Limb (tissue), 2 donors: ENCODE results near the gene TBX4.
"Not testable (repeated sequence)": the region's sequence is repeated elsewhere in the genome, so short reads cannot be mapped to it uniquely, and the experiment has no call there.

ENCODE experiments used
- DNase-seq, 2 donors: peaks; one replicate each; pipeline ENCODE4 v3.0.0-alpha.2; 2016; ENCODE audit errors: extremely low spot score in 2 of 2

Gene TBX4

DNA sequence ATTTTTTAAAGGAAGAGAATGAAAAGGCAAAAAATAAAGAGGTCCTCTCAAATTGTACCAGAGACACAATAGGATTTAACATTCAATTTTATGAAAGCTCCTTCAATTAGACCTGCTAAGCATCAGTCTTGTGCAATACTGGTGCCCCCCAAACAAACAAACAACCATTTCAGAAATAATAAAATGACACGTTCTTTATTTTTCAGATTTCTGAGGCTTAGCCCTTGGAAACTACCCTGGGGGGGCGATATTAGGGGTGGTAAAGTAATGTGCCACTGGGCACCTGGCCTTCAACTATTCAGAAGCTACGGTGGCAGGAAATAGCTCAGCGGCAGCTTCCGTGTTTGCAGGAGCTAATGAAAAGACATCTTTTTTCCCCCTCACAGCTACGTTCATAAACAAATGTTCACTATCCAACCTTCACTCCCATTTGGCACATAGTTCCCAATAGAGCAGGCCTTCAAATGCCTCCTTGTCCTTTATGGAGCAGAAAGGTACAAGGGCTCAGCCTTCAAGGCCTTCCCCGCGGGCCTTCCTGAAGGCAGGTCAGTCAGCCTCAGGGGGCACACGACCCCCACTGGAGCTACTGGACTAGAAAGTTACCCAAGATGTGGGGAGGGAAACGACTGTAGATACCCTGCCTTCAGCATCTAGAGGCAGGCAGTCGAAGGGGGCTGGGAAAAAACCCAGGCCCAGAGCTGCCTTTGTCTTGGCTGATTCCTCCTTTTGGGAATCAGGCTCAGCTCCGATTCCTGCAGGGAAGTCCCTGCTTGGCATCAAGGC is 44.1 kb downstream of the TBX4 start:
- no peak for DNase-seq

DNA sequence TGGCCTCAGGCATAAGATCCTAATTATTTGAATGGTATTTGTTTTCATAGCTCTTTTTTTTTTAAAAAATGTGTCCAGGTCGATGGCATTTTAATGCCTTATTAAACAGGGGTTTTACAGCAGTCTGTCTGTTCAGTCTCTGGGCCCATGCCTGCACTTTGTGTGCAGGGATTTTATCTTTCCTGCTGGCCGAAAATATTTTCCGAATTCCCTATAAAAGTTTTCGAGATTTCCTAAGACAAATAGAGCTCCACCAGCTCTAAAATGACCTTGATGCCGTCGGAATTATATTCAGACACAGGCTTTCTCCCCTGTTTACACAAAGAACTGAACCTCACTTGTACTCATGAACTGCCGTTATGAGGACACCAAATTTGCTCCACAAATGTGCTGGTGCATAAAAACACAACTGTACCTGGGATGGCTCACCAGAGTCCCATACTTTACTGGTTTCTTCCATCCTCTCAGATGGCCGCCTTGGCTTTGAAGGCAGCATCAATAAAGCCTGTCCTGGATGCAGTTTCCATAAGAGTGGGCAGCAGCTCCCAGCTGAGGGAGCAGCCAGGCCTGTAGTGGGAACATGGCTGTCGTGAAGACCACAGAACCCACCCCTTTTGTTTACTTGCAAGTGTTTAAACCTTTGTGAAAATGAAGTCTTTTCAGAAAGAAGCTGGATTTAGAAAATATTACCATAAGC is 44.9 kb downstream of the TBX4 start:
- no peak for DNase-seq

DNA sequence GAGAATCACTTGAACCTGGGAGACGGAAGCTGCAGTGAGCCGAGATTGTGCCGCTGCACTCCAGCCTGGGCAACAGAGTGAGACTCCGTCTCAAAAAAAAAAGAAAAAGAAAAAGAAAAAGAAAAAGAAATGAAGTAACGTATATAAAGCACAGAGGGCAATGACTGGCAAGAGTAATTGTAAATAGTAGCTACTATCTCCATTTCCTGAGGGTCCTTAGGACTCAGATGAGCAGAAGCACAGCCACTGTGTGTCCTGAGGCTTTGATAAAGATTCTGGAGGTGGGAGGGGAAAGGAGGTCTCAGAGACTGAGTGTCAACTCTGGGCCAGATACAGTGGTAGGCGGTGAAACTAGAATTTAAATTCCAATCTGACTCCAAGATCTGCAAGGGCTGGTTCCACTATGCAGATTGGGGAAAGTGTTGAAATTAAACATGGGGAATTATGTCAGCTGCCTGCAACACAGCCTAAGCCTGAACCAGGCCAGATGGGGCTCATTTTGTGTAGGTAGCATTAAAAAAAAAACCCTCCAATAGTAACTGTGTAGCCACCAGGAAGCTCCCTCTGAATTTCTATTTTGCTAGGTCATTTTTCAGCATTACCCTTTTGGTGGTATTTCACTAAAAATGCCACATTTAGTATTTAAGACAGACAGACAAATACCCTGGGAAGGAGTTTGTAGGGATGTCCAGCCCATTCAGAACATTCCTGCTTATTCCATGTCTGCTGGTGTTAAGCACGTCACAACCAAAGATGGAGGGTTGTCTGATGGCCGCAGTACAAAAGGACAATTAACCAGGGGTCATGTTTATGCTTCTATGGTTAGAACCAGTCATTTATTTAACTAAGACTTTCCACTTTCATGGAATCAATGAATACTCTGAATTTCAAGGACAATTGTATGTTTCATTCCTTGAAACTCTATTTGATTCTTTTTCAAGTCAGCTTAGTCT is 46.1 kb downstream of the TBX4 start:
- no peak for DNase-seq

DNA sequence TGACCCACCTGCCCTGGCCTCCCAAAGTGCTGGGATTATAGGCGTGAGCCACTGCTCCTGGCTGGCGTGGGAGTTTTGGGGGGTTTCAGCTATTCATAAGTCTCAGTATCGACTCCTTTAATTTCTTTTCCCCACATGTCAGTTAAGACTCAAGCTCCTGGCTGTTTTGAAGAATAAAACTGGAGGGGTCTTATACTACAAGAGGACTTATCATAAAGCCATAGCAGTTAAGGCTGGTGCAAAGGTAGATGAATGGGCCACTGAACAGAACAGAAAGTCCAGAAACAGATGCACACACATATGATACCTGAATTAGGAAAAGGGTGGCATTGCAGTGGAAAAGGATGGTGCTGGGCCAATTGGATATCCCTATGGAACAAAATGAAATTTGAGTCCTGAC is 47.4 kb downstream of the TBX4 start:
- no peak for DNase-seq

DNA sequence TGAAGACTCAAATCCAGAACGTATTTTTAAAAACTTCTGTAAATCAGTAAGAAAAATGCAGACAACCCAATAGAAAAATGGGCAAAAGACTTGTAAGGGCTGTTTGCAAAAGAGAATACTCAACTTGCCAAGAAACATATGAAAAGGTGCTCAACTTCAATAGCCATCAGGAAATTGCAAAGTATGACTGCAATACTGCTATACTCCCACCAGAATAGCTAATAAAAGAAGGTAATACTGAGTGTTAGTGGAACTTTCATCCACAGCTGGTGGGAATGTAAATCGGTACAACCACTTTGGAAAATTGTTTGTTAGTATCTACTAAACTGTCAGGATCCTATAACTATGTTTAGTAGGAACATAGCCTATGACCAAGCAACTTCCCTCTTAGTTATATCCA is 48.1 kb downstream of the TBX4 start:
- DNase-seq, result no peak

DNA sequence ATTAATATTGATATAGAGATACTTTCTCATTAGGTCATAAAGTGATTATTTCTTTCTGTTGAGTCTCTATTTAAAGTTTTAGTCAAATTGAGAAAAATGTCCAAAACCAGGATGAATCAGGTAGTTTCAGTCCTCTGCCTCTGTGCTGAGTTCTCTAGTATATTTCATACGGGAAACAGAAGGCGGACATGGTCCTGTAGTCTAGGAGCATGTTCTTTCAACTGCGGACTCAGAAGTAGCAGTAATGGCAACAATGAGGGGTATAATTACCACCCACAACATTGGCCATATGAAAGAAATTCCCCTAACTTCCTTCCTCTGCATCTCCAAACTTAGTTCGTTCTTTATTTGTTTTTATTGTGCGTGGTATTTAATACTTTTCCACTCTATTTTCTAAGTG is 50.1 kb downstream of the TBX4 start:
- no peak for DNase-seq

DNA sequence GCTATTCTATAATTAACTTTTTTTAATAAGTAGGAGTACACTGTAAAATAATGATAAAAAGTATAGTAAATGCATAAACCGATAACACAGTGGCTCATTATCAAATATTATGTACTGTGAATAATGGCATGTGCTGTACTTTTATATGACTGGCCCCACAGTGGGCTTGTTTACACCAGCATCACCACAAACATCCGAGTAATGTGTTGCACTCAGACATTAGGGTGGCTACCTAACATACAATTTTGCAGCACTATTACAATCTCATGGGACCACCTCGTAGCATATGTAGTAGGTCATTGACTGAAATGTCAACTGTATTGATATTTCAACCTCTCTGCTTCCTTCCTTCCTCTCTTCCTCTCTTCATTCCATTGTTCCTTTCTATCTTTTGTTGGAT is 51.7 kb downstream of the TBX4 start:
- no peak for DNase-seq

DNA sequence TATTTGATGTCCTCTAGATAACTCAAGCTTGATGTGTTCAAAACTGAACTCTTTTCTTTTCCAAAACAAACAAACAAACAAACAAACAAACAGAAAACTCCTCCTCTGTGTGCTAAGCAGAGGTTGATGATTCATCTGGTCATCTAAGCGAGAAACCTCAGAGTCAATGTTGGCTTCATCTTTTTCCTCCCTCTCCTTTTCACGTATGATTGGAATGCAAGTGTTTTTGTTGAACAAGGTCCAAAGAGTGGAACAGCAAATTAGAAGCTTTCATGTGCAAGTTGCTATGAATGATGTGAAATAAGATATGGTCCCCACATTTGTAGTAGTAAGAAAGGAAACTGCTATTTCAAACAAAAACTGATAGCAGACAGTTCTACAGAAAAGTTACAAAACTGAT is 52.5 kb downstream of the TBX4 start:
- DNase-seq, result no peak

DNA sequence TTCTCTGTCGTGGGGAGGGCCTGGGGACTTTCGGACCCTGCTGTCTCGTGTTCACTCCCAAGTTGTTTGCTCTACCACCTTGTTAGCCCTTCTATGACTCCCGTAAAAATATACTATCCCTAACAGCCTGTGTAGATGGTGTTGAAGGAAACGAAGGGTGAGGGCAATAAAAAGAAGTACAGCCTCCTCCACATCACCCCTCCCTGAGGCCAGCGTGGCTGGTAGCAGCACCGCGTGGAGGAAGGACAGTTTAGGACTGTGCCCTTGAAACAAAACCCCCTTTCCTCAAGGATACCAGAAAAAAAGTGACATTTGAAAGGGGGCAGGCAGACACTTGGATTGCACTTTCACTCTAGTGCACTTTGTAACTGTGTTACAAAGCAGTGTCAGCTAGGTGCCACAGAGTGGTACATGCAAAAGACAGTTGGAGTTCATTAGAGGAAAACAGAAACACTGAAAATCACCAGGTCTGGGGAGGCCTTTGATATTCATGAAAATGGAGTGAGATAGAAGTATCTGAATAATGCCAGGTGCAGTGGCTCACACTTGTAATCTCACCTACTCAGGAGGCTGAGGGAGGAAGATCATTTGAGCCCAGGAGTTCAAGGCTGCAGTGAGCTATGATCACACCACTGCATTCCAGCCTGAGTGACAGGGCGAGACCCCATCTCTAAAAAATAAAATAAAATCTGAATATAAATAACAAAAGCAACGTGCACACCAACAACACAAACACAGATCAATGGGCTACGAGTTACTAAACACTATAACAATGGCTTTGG is 53.8 kb downstream of the TBX4 start:
- no peak for DNase-seq

DNA sequence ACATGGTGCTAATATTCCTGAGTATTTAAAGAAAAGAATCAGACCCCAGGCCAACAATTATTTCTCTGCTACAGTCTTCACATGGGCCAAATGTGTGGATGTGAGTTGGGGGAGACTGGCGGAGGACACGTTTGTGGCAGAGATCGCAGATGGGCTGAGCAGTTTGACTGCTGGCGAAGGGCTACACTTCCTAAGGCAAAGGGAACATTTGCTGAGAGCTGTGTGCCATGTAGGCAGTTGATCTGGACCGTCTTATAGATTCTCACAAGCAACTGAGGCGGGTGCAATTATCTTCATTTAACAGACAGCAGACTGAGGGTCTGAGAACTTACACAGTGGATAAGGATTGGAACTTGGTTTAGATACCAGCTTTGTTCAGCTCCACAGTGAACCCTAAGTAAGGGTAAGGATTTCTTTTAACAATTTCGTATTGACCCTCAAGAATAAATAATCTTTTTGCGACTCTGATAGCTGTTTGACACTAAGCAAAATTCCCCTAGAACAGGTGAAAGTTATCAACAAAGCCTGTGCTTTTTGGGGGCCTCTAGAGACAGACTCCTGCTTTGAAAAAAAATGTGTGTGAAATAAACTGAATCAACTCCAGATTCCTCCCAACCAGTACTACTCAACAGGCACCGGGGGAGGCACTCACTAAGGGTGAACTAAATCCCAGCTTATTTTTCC is 55.3 kb downstream of the TBX4 start:
- no peak for DNase-seq

DNA sequence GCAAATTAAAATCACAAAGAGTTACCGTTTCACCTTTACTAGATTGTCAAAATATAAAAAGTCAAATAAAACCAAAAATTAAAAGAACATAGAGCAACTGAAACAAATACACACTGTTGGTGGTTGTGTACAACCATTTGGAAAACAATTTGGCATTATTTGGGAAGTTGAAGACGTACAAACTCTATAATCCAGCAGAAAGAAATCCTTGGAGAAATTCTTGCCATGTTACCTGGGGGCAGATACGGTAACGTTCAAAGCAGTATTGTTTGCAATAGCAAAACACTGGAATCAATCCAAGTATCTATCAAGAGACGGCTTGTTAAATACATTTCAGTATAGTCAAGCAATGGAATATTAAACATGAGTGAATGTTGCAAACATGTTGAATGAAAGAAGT is 56.7 kb downstream of the TBX4 start:
- DNase-seq, result no peak

DNA sequence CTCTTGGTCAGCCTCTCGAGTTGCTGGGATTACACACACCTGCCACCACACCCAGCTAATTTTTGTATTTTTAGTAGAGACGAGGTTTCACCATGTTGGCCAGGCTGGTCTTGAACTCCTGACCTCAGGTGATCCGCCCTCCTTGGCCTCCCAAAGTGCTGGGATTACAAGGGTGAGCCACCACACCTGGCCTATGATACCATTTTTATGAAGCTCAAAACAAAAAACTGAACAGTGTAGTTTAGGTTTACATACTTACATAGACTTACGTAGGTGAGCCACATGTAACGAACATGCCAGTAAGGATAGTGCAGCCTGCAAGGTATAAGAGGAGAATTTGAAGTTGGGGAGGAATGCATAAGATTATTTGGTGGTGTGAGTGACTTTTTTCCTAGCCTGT is 57.2 kb downstream of the TBX4 start:
- not testable (repeated sequence) for DNase-seq

DNA sequence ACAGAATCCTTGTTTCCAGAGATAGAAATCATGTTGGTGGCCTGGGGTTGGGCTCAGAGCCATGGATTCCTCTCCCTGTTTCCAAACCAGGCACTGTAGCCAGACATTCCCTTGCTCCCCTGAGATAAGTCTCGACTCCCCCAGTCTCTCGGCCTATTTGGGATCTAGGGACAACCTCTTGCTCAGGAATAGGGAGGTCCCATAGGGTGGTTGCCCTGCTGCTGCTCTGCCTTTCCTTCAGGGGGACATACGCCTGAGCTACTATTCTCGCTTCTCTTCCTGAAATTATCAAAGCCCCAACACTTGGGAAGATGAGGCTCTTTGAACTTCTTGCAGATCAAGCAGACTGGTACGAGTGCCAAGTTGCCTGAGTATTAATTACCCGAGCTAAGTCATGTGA is 58.0 kb downstream of the TBX4 start:
- DNase-seq, result no peak

DNA sequence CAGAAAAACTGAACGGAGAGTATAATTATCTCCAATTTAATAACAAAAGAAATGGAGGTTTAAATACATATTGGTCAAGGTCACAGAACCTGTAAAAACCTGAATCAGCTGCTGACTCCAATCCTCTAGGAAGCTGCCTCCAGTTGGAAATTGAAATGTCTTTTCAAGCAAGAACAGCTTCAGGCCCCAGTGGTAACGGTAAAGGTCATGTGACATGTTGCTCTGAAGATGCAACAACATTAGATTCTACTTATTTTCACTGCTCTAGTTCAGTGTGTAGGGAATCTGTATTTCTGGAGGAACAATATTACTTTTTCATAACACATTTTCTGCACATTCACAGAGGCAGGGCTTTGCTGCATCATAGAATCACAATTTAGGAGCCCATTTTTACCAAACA is 58.8 kb downstream of the TBX4 start:
- no peak for DNase-seq

DNA sequence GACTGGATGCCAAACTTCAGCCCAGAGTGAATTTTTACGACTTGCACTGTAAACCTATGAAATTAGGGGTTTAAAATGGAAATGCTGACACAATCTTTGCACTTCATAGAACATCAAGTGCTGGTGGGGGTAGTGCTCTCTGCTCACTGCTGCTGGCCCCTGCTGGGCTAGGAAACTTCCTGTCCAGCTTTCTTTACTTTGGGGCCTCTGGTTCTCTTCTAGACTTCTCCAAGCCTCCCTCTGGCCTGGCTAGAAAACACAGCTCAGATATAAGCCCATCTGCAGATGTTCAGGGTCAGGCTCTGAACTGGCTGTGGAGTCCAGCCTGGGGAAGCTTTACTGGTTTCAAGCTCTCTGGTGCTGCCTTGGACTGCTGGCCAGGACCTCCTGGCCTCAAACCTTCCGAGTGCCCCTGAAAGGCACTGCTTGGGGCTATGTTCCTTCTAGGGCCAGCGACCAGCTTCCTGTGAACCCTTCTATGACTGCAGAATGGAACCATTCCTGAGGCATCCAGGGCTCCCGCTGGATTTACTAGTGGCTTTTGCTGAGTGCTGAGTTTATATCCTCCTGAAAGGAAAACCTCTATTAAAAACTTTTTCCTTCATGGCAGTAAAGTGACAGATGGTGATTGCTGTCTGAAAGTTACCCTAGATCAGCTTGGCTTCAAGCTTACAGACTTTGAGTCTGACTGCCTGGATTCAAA is 59.4 kb downstream of the TBX4 start:
- DNase-seq, result no peak

DNA sequence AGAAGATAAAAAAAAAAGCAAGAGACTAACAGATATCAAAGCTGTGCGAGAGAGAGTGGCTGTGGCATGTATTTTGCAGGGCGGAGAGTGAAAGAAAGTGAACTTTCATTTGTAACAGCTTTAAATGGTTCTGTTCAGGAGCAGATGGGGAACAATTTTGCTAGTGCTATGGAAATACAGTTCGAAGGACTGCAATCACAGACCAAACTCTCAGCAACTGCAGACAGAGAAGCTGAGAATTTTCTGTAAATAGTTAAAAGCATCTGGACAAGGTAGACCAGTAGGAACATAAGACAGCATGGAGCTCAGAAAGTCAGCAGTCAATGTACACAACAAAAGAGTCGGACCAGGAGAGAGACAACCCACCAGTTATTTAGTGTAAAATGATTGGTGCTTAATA is 62.3 kb downstream of the TBX4 start:
- no peak for DNase-seq

DNA sequence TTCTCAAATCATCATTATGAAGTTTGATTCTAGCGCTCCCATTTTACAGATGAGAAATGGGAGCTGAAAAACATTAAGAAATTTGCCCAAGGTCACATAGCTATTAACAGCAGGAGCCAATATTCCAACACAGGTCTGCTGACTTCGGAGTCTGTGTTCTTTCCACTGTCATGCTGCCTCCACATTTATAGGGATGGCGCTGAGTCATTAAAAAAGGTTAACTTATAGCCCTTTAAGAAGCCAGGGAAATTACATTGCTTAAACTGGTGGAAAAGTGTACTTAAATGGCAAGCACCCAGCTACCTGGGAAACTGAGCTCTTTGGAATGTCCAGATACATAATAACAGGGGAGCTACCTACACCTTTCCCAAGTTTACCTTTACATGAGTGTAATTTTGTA is 65.0 kb downstream of the TBX4 start:
- no peak for DNase-seq

DNA sequence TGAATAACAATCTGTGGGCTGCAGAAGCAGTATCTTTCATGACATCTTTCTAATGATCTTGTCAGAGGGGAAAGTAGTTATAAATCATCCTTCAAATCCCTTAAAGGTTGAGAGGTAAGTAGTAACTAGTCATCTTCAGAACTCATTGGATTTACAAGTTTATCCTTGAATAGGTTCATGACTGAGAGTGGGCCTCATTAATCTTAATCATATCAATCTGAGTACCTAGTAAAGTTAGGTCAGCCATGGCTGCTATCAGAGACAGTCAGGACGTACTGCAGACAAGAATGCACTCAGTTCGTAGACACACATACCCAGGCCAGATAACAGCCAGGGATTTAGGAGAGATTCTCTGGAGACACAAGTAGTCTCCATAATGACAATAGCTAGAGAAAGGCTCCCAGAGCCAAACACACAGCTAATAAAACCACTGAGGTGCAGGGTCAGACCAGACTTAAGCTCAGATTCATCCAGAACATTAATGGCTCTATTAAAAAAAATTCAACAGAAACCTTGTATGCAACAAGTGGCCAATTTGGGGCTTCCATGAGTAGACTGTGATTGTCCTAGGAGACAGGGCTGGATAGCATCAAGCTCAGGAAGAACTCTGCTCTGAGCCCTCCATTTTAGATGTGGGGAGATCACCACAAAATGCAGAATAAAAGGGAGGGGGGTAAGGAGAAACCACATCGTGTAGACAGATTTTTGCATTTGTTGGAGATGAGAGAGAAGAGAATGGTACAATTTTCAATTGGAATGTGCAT is 65.8 kb downstream of the TBX4 start:
- no peak for DNase-seq

DNA sequence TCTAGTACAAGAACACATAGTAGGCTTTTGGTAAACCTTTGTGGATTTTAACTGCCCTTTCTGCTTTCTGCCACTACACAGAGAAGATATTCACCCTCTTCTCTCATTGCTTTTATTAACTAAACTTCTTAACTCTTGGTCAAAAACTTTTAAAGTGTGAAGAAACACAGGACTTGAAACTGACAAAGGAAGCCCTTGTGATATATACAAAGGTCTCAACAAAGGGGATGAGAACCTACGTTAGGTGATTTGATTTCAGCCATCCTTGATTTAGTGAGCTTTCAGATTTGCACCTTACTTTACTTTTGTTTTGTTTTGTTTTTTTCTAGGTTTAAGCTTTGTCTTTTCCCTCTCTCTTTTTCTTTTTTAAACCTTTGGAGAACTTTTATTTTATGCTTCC is 66.9 kb downstream of the TBX4 start:
- no peak for DNase-seq
